Measurements from ENCODE around the gene CDH5. TPM values are rescaled to one million over a fixed set of nuclear protein-coding genes. Genes with fewer than 3 reads are reported as not detected.

Gene CDH5
- total RNA-seq, 1 experiment from 2014 or later, result not detected

Other genes with a start within 250 kb of the CDH5 start
- 1.9 and 2.2 TPM in 2 replicates for gene BEAN1, start 60.6 kb downstream of the CDH5 start, total RNA-seq (2014; rRNA removed)
- 8.3 and 14.1 TPM in 2 replicates for gene TK2, start 183.4 kb downstream of the CDH5 start, total RNA-seq (2014; rRNA removed)
- gene CKLF, start 185.9 kb downstream of the CDH5 start, total RNA-seq (2014; rRNA removed), result 47.9 and 49.7 TPM in 2 replicates
- gene CMTM1, start 199.7 kb downstream of the CDH5 start, total RNA-seq (2014; rRNA removed), result 0.92 and 1.4 TPM in 2 replicates
- not detected in 2 replicates for gene CMTM2, start 212.8 kb downstream of the CDH5 start, total RNA-seq (2014; rRNA removed)
- 6.4 and 9.5 TPM in 2 replicates for gene CMTM3, start 238.0 kb downstream of the CDH5 start, total RNA-seq (2014; rRNA removed)

All from PC-3 (cell line).